NCI-H1930 (cell line): ENCODE measurements around the gene CXXC1.
"Not testable (repeated sequence)": the region's sequence is repeated elsewhere in the genome, so short reads cannot be mapped to it uniquely, and the experiment has no call there.

Experiments
- DNase-seq, 2 experiments: peaks; one replicate each; lab custom pipeline; 2025; lab: John Stamatoyannopoulos, UW

CXXC1 gene

GRCh38 chr18:50287441-50288347 lies at the start of gene CXXC1:
Gene CXXC1, minus strand, starts transcription at chr18:50287692. Its CDS starts 103 bp downstream, at chr18:50287589.
- peak; percentile 100 for DNase-seq

- no peak for DNase-seq
These were observed 47.2 kb upstream of the CXXC1 start for GRCh38 chr18:50334546-50335152.

- DNase-seq = no peak
These were observed 44.2 kb upstream of the CXXC1 start for GRCh38 chr18:50331691-50332090.

GRCh38 chr18:50330176-50330575 lies 42.7 kb upstream of the CXXC1 start:
- DNase-seq = no peak

- no peak for DNase-seq
These were observed 40.5 kb upstream of the CXXC1 start for GRCh38 chr18:50327983-50328382.

GRCh38 chr18:50320719-50321118 lies 33.2 kb upstream of the CXXC1 start:
- DNase-seq = no peak

GRCh38 chr18:50315100-50315871 lies 27.8 kb upstream of the CXXC1 start:
- no peak for DNase-seq

GRCh38 chr18:50313873-50314460 lies 26.5 kb upstream of the CXXC1 start:
- no peak for DNase-seq

- DNase-seq = no peak
These were observed 25.6 kb upstream of the CXXC1 start for GRCh38 chr18:50313031-50313607.

GRCh38 chr18:50312296-50313030 lies 25.0 kb upstream of the CXXC1 start:
- DNase-seq = no peak

- DNase-seq = no peak
These were observed 24.2 kb upstream of the CXXC1 start for GRCh38 chr18:50311650-50312049.

GRCh38 chr18:50310080-50310479 lies 22.6 kb upstream of the CXXC1 start:
- no peak for DNase-seq

- not testable (repeated sequence) for DNase-seq
These were observed 21.4 kb upstream of the CXXC1 start for GRCh38 chr18:50308851-50309250.

- peak; percentile 85 to 91 for DNase-seq
These were observed 20.4 kb upstream of the CXXC1 start for GRCh38 chr18:50307738-50308470.

GRCh38 chr18:50307400-50307737 lies 19.9 kb upstream of the CXXC1 start:
- DNase-seq = no peak

- DNase-seq = no peak
These were observed 19.5 kb upstream of the CXXC1 start for GRCh38 chr18:50306944-50307343.

GRCh38 chr18:50301074-50301473 lies 13.6 kb upstream of the CXXC1 start:
- no peak for DNase-seq

GRCh38 chr18:50299626-50300388 lies 12.3 kb upstream of the CXXC1 start:
- no peak for DNase-seq

GRCh38 chr18:50298443-50299284 lies 11.2 kb upstream of the CXXC1 start:
- DNase-seq = no peak
